Measurements from ENCODE around the gene FAM131A. TPM values are rescaled to one million over a fixed set of nuclear protein-coding genes. Genes with fewer than 3 reads are reported as not detected.

The FAM131A gene
- polyA plus RNA-seq, 1 donor (not counting 4 experiments of a cell fraction or from before 2014, with no cell fraction given), result 10.8 TPM

GRCh38 chr3:184377882-184378445 lies 40.6 kb downstream of the FAM131A start, which contains the start of gene THPO:
Gene THPO, minus strand, starts transcription at chr3:184378207. Its CDS starts 1,948 bp downstream, at chr3:184376259.
- no peaks in the 10 kb centered on the region for H4K20me1 ChIP-seq (ENCODE audit: control insufficient read depth, extremely low read depth, insufficient read depth, low read length)
- H3K27ac ChIP-seq (ENCODE audit: control insufficient read depth, insufficient read depth, low read length), result no peak within 1 kb of the TSS
- H3K4me3 ChIP-seq (ENCODE audit: control insufficient read depth in 2 of 3, extremely low read depth in 1 of 3, insufficient read depth in 2 of 3, low read depth in 1 of 3, low read length in 3 of 3), result no peak within 1 kb of the TSS
- H3K36me3 ChIP-seq (ENCODE audit: control insufficient read depth in 2 of 2, extremely low read depth in 1 of 2, insufficient read depth in 2 of 2, low read length in 2 of 2), result no peaks in the 10 kb centered on the region
- FAIRE-seq (no peak), DNase-seq (ENCODE audit: low read depth, low spot score) (no peak)
- H3K9ac ChIP-seq (ENCODE audit: control insufficient read depth, extremely low read depth, insufficient read depth, low read length), result no peak within 1 kb of the TSS
- TF ChIP-seq CTCF (optimal IDR thresholded peaks at IDR 0.05 in 1 of 3, IDR thresholded peaks at IDR 0.05 in 1 of 3, conservative IDR thresholded peaks at IDR 0.05 in 1 of 3; ENCODE audit: extremely low read depth in 1 of 3, insufficient read depth in 2 of 3, low read length in 3 of 3) (no peak), EZH2 (IDR thresholded peaks at IDR 0.05; ENCODE audit: low read length) (no peak)
- no peaks in the 10 kb centered on the region for H3K79me2 ChIP-seq (ENCODE audit: control insufficient read depth, insufficient read depth, low read length)
- dilution Hi-C loops (cut with MboI; ENCODE audit: extremely low pct_ligation_motif_present, low sequenced_read_pairs), result no loop called here
- H3K4me1 ChIP-seq (ENCODE audit: control insufficient read depth, extremely low read depth, insufficient read depth, low read length), result no peaks in the 10 kb centered on the region
- no peaks in the 10 kb centered on the region for H3K9me3 ChIP-seq (ENCODE audit: control insufficient read depth, low read depth, low read length)
- H3K9me1 ChIP-seq (ENCODE audit: control insufficient read depth, extremely low read depth, insufficient read depth, low read length), result no peaks in the 10 kb centered on the region
- H3K4me2 ChIP-seq (ENCODE audit: control insufficient read depth, extremely low read depth, insufficient read depth, low read depth, low read length), result no peak within 1 kb of the TSS
- no peak within 1 kb of the TSS for H2AFZ ChIP-seq (ENCODE audit: control insufficient read depth, low read length)
- H3K27me3 ChIP-seq (ENCODE audit: control insufficient read depth, extremely low read depth, insufficient read depth, low read length), result peaks cover 78% of the 10 kb centered on the region

- no peak for DNase-seq (ENCODE audit: low read depth, low spot score)
- Histone ChIP-seq H4K20me1 (ENCODE audit: control insufficient read depth, extremely low read depth, insufficient read depth, low read length) (no peaks in the 10 kb centered on the region), H3K9ac (ENCODE audit: control insufficient read depth, extremely low read depth, insufficient read depth, low read length) (no peak overlapping the region), H3K4me3 (ENCODE audit: control insufficient read depth in 2 of 3, extremely low read depth in 1 of 3, insufficient read depth in 2 of 3, low read depth in 1 of 3, low read length in 3 of 3) (no peak overlapping the region), H3K36me3 (ENCODE audit: control insufficient read depth in 2 of 2, extremely low read depth in 1 of 2, insufficient read depth in 2 of 2, low read length in 2 of 2) (no peaks in the 10 kb centered on the region), H3K27ac (ENCODE audit: control insufficient read depth, insufficient read depth, low read length) (no peak overlapping the region), H2AFZ (ENCODE audit: control insufficient read depth, low read length) (no peak overlapping the region), H3K79me2 (ENCODE audit: control insufficient read depth, insufficient read depth, low read length) (no peaks in the 10 kb centered on the region), H3K9me3 (ENCODE audit: control insufficient read depth, low read depth, low read length) (no peaks in the 10 kb centered on the region), H3K27me3 (ENCODE audit: control insufficient read depth, extremely low read depth, insufficient read depth, low read length) (peaks cover 81% of the 10 kb centered on the region), H3K9me1 (ENCODE audit: control insufficient read depth, extremely low read depth, insufficient read depth, low read length) (no peaks in the 10 kb centered on the region), H3K4me2 (ENCODE audit: control insufficient read depth, extremely low read depth, insufficient read depth, low read depth, low read length) (no peak overlapping the region), H3K4me1 (ENCODE audit: control insufficient read depth, extremely low read depth, insufficient read depth, low read length) (no peaks in the 10 kb centered on the region)
- dilution Hi-C loops (cut with MboI; ENCODE audit: extremely low pct_ligation_motif_present, low sequenced_read_pairs), result no loop called here
- no peak for TF ChIP-seq CTCF (optimal IDR thresholded peaks at IDR 0.05 in 1 of 3, IDR thresholded peaks at IDR 0.05 in 1 of 3, conservative IDR thresholded peaks at IDR 0.05 in 1 of 3; ENCODE audit: extremely low read depth in 1 of 3, insufficient read depth in 2 of 3, low read length in 3 of 3)
- TF ChIP-seq EZH2 (IDR thresholded peaks at IDR 0.05; ENCODE audit: low read length), result peak; percentile 95
- FAIRE-seq, result no peak
These were observed 41.4 kb downstream of the FAM131A start for GRCh38 chr3:184378651-184379357.
